ENCODE data around the gene SLC27A6.

SLC27A6 gene

GRCh38 chr5:129067745-129068144 is 102.5 kb downstream of the SLC27A6 start:
- DNase-seq (ENCODE audit: low read depth) = no peak

DNA sequence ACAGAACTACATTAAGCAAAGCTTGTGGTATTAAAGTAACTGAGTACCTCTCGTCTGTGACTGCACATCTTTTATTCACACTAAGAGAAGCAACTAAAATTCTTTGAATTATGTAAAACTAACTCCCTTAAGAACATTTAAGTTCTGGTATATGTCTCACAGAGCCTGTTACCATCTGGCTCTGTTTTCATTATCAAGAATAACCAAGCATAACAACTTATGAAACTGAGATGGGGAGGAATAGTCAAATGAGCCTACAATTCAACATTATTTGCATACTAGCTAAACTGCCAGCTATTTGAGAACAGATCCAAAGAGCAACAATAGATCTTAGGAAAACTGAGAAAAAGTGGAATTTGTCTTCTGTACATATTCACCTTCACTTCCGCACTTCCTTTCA is 104.0 kb downstream of the SLC27A6 start:
- DNase-seq (ENCODE audit: low read depth) = no peak

DNA sequence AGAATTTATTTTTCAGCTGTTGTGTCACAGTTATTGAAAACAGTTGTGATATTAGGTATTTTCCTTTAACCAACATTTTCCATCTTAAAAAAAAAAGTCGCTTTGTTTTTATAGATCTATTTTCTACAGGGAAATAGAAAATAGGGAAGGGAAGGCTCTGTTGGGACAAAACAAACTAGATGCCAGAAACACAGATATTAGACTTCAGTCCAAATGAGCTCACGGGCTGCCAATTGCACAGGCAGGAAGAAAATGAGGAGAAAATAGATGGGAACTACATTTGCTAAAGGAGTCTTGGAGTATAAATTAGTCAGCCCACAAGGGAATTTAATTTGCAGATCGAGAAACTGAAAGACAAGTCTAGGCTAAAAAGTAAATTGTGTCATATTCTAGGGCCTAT is 107.8 kb downstream of the SLC27A6 start:
- DNase-seq (ENCODE audit: low read depth) = no peak

- DNase-seq (ENCODE audit: low read depth) = no peak
These were observed 109.6 kb downstream of the SLC27A6 start for GRCh38 chr5:129074903-129075302.

- DNase-seq (ENCODE audit: low read depth) = no peak
These were observed 112.3 kb downstream of the SLC27A6 start for GRCh38 chr5:129077433-129078075.

GRCh38 chr5:129078247-129078646 is 113.0 kb downstream of the SLC27A6 start:
- DNase-seq (ENCODE audit: low read depth) = no peak

DNA sequence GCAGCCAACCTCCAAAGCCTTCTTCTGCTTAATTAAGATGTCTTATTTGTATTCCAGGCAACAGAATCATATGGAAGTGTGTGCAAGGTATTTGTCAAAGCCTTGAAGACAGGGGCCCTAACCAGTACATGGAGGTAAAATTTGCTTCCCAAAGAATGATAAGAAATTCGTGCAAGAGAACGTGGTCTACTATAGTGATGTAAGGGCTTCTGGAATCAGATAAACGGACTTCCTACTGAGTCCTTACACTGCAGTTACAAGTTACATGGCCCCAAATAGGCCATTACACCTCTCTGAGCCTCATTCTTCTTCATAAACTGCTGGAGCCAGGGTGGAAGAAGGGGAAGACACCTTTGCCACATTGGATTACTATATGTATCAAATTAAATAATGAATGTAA is 113.4 kb downstream of the SLC27A6 start:
- no peak for DNase-seq (ENCODE audit: low read depth)

GRCh38 chr5:129079496-129079895 is 114.2 kb downstream of the SLC27A6 start:
- no peak for DNase-seq (ENCODE audit: low read depth)

- no peak for DNase-seq (ENCODE audit: low read depth)
These were observed 115.5 kb downstream of the SLC27A6 start for GRCh38 chr5:129080766-129081165.

GRCh38 chr5:129082225-129083136 is 117.2 kb downstream of the SLC27A6 start:
- no peak for DNase-seq (ENCODE audit: low read depth)

All from T-helper 22 cell (primary cell).